Ecto neural progenitor cell (in vitro differentiated cells): ENCODE data around the gene STIL.
"Not testable (repeated sequence)": the region's sequence is repeated elsewhere in the genome, so short reads cannot be mapped to it uniquely, and the experiment has no call there.

Source experiments
- DNase-seq: peaks from one replicate; pipeline ENCODE4 v3.0.0-alpha.2; 2018; ENCODE audit warnings: low spot score

Gene STIL

DNA sequence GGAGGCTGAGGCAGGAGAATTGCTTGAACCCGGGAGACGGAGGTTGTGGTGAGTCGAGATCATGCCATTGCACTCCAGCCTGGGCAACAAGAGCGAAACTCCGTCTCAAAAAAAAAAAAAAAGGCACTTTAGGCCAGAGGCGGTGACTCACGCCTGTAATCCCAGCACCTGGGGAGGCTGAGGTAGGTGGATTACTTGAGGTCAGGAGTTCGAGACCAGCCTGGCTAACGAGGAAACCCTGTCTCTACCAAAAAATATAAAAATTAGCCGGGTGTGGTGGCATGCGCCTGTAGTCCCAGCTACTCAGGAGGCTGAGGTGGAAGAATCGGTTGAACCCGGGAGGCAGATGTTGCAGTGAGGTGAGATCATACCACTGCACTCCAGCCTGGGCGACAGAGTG lies 6.0 kb upstream of the STIL start:
- DNase-seq = not testable (repeated sequence)

- DNase-seq = no peak
Observed at GRCh38 chr1:47317841-47318240, 3.9 kb upstream of the STIL start.

GRCh38 chr1:47309427-47309826 lies 4.5 kb downstream of the STIL start:
- DNase-seq = no peak

GRCh38 chr1:47302472-47302871 lies 11.5 kb downstream of the STIL start:
- no peak for DNase-seq

DNA sequence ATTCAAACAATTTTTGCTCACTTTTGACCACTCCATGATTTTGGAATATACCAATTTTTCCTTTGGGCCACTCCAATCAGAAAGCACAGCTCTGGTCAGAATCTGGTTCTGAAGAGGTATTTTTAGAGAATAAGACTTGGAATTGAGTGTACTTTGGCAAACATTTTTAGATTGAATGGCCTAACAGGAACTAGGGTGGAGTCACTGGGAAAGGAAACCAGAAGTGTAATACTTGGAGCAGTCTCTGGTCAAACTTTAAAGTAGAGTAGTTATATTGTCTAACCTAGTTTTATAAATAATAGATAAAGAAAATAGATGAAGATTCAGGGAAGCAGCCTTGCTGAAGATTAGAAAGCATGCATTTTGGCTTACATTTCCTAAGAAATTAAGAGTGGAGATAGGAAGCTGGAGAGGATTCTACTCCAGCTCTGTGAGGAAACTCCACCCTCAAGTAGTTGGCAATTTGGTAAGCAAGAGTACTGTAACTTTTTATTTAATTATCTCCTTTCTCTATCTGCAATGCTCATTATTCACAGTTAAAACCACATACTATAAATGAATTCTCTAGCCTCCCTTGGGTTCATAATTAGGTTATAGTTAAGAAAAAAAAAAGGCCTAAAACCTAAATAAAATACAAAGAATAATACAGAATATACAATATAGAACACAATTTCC lies 15.8 kb downstream of the STIL start:
- DNase-seq = no peak

GRCh38 chr1:47295579-47295978 lies 18.4 kb downstream of the STIL start:
- no peak for DNase-seq

GRCh38 chr1:47294863-47295262 lies 19.1 kb downstream of the STIL start:
- DNase-seq = not testable (repeated sequence)

DNA sequence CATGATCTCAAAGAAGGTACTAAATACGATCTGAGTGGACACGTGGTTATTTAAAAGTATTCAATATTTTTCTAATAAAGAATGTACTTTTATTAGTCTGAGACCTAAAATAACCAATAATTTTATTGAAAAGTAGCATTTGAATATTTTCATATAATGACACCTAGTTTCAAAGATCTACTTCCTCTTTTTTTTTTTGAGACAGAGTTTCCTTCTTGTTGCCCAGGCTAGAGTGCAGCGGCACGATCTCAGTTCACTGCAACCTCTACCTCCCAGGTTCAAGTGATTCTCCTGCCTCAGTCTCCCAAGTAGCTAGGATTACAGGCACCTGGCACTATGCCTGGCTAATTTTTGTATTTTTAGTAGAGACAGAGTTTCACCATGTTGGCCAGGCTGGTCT lies 25.8 kb downstream of the STIL start:
- DNase-seq = not testable (repeated sequence)

DNA sequence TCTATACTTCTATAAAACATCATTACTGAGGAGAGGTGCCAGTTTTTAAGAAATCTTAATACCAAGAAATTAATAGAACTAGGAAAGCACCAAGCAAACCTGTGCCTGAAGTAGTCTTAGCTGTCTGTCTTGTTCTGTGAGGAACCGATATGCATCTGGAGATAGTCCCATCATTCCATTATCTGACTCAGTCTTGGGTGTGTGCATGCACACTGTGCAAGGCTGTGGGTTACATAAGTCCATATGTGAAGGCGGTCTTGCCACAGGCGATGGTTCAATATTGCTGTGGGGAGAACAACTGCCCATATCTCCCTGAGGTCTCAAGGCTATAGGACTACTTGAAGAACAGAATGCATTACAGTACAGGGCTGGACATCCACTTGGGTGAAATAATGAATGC lies 33.8 kb downstream of the STIL start:
- no peak for DNase-seq

DNA sequence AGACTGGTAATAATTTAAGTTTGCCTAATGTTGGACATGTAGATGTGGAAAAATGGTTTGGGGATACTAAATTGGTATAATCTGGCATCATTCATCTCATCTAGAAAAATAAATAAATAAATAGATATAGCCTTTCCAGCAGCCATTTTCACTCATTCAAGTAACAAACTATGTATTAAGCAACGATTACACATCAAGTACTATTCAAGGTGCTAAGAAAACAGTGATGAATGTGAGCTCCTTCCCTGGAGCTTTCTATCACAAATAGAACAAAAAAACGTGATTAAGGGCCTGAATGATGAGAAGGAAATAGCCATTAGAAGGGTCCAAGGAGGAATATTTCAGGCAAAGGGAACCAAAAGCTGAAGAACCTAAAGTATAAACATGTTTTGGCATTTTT lies 37.1 kb downstream of the STIL start:
- no peak for DNase-seq

- not testable (repeated sequence) for DNase-seq
Observed at GRCh38 chr1:47275811-47276210, 38.1 kb downstream of the STIL start.

GRCh38 chr1:47265529-47265928 lies 48.4 kb downstream of the STIL start:
- not testable (repeated sequence) for DNase-seq

- DNase-seq = no peak
Observed at GRCh38 chr1:47262787-47263413, 51.0 kb downstream of the STIL start.

- DNase-seq = no peak
Observed at GRCh38 chr1:47257224-47257623, 56.7 kb downstream of the STIL start.

- no peak for DNase-seq
Observed at GRCh38 chr1:47252795-47253194, 61.2 kb downstream of the STIL start.

DNA sequence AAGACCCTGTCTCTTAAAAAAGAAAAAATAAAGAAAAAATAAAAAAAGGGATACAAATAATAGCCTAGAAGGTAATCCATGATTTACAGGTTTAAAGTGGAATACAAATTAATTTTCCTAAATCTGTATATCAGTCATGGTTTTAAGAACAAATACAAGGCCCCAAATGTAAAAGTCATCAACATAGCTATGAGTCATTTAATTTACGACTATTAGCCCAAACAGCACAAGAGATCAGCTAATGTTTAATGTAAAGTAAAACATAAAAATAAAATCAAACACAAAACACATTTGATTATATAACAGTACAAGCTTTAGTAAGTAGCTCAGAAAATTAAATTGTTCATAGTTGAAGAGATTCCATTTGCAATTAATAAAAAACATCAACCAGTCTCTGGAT lies 61.6 kb downstream of the STIL start:
- no peak for DNase-seq

DNA sequence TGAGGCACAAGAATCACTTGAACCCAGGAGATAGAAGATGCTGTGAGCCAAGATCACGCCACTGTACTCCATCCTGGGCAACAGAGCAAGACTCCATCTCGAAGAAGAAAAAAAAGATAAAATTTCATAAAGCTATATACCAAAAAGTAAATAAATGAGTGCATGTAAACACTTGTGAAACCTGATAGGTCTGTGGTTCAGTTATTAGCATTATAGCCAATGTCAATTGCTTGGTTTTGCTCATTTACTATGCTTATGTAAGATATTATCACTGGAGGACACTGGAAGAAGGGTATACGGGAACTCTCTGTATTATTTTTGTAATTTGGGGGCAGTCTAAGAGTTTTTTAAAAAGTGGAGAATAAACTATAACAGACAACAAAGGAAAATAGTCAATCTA lies 64.2 kb downstream of the STIL start:
- no peak for DNase-seq

- no peak for DNase-seq
Observed at GRCh38 chr1:47244339-47244862, 69.5 kb downstream of the STIL start.

DNA sequence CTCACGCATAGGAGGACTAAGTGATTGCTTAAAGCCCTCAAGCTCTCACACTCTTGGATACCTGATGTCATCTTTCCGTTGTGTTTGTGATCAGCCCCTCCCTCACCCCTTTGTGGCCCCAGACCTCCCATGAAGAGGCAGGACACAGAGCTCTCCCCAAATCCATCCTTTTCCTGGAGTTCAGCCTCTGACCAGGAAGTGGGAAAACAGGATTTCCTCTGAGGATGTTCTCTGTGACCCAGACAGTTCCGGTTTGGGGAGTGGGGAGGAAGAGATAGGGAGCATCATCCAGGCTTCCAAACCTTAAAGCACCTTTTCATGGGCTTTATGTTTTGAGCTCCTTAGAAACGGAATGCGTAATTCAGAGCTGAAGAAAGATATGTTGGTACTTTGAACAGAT lies 70.0 kb downstream of the STIL start:
- no peak for DNase-seq

- no peak for DNase-seq
Observed at GRCh38 chr1:47241114-47242113, 72.5 kb downstream of the STIL start.

DNA sequence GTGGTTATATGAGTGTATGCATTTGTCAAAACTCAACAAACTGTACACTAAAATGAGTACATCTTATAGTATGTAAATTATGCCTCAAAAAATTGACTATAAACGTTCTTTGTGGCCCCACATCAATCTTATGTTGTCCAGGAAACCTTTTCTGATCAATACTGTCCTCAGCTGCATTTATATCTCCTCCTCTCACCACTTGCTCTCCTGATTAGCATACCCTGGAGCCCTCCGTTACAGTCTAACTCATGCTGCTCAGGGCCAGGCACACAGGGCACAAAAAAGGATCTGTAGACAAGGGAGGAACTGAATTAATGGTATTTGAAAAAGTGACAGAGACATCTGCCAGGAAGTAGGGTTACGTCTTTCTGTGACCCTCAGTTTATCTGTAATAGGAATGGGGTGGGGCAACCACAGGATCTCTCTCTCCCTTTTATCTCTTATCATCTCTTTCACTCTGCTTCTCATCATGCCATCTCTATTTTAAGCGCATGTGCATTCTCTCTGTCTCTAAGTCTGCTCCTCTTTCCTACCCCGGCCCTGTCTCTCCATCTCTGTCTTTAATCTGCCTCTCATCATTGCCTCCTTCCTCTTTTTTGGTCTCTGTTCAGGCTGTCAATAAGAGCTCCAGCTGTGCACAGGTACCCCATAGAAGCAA lies 74.9 kb downstream of the STIL start:
- no peak for DNase-seq

- no peak for DNase-seq
Observed at GRCh38 chr1:47235806-47236205, 78.1 kb downstream of the STIL start.
